Upper lobe of left lung (tissue), 4 donors: ENCODE data around the gene TRA2B.

Experiments used
- EP300 ChIP-seq, 4 donors: sonication (generic); formaldehyde crosslinking; IDR thresholded peaks; one replicate each; pipeline ENCODE4 v1.5.1; 2017; ENCODE audit warnings: antibody characterized with exemption in 4 of 4, control low read depth in 2 of 4
- POLR2A ChIP-seq, 4 donors: fragments of 450-650 bp; IDR thresholded peaks; one replicate each; pipeline ENCODE4 v1.5.1; 2016 to 2017; ENCODE audit warnings: antibody characterized with exemption in 4 of 4, mild to moderate bottlenecking in 2 of 4
- POLR2AphosphoS5 ChIP-seq, 2 donors: sonication (generic); formaldehyde crosslinking; IDR thresholded peaks; one replicate each; pipeline ENCODE4 v1.5.1; 2017; ENCODE audit warnings: antibody characterized with exemption in 2 of 2
- TF ChIP-seq, protein P1 (sequence below), 6 experiments: fragments of 450-650 bp in 4 of 6; fragments of 200-600 bp in 2 of 6; sonication (generic) in 2 of 6; IDR thresholded peaks; one replicate each; pipeline ENCODE4 v1.5.1; 2016 to 2019; ENCODE audit warnings: antibody characterized with exemption in 6 of 6

DNA sequence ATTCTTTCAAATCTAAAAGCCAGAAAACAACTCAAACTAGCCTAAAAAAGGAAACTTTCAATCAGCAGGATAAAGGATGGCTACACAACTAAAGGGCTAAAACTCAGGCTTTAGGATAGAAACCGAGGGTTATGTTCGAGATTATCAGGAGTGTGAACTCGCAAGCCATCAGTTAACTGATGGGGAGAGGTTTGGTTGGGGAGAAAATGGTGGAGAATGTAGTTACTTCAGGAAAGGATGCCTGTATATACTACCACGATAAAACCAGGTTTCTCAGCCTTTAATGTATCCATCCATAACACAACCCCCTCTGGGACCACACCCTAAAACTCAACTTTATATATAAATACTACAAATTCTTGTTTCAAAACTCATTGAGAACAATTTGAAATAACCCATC is 22.2 kb downstream of the TRA2B start:
- TF ChIP-seq, protein P1, sequence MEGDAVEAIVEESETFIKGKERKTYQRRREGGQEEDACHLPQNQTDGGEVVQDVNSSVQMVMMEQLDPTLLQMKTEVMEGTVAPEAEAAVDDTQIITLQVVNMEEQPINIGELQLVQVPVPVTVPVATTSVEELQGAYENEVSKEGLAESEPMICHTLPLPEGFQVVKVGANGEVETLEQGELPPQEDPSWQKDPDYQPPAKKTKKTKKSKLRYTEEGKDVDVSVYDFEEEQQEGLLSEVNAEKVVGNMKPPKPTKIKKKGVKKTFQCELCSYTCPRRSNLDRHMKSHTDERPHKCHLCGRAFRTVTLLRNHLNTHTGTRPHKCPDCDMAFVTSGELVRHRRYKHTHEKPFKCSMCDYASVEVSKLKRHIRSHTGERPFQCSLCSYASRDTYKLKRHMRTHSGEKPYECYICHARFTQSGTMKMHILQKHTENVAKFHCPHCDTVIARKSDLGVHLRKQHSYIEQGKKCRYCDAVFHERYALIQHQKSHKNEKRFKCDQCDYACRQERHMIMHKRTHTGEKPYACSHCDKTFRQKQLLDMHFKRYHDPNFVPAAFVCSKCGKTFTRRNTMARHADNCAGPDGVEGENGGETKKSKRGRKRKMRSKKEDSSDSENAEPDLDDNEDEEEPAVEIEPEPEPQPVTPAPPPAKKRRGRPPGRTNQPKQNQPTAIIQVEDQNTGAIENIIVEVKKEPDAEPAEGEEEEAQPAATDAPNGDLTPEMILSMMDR (IDR thresholded peaks at IDR 0.05): no peak
- no peak for TF ChIP-seq POLR2A (IDR thresholded peaks at IDR 0.05)
- TF ChIP-seq POLR2AphosphoS5 (IDR thresholded peaks at IDR 0.05): no peak
- TF ChIP-seq EP300 (IDR thresholded peaks at IDR 0.05): no peak
